Astrocyte of the hippocampus (primary cell): ENCODE measurements around the gene GGT6.
"Not testable (repeated sequence)": the region's sequence is repeated elsewhere in the genome, so short reads cannot be mapped to it uniquely, and the experiment has no call there.

Source experiments
- DNase-seq: peaks from one replicate; pipeline ENCODE4 v3.0.0; 2011; ENCODE audit warnings: low read depth, low spot score

The GGT6 gene, protein sequence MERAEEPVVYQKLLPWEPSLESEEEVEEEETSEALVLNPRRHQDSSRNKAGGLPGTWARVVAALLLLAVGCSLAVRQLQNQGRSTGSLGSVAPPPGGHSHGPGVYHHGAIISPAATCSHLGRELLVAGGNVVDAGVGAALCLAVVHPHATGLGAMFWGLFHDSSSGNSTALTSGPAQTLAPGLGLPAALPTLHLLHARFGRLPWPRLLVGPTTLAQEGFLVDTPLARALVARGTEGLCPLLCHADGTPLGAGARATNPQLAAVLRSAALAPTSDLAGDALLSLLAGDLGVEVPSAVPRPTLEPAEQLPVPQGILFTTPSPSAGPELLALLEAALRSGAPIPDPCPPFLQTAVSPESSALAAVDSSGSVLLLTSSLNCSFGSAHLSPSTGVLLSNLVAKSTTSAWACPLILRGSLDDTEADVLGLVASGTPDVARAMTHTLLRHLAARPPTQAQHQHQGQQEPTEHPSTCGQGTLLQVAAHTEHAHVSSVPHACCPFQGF

DNA sequence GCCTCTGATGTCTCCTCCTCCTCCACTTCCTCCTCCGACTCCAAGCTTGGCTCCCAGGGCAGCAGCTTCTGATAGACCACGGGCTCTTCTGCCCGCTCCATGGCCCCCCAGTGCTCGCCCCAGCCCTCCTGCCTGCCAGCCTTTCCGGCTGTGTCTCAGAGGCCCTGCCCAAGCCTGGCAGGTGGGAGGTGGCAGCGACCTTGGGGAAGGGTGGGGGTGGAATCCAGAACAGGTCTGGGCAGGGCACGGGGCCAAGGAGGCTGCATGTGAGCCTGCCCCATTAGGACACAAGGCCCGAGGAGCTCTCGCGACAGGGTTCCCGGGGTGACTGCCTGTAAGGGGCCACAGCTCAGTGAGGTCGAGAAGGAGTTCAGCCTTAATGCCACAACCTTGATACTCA, at the start of gene GGT6:
Gene GGT6 (minus strand): TSS at position 157 of the 400 bp plus-strand sequence. CDS start 56 bp downstream, at position 101.
- DNase-seq = no peak

DNA sequence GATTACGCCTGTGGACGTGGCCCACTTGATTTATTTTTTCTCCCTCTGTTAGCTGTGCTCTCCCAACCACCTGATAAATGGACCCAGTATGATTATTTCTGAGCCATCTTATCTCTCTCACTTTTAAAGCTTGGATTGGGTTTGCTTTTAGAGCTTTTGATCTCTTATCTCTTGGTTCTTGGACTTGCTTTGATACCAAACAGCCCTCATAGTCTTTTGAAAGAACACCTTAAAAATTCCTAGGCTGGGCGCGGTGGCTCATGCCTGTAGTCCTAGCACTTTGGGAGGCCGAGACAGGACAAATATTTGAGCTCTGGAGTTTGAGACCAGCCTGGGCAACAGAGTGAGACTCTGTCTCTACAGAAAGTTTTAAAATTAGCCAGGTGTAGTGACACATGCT, 49.8 kb upstream of the GGT6 start:
- DNase-seq = no peak

DNA sequence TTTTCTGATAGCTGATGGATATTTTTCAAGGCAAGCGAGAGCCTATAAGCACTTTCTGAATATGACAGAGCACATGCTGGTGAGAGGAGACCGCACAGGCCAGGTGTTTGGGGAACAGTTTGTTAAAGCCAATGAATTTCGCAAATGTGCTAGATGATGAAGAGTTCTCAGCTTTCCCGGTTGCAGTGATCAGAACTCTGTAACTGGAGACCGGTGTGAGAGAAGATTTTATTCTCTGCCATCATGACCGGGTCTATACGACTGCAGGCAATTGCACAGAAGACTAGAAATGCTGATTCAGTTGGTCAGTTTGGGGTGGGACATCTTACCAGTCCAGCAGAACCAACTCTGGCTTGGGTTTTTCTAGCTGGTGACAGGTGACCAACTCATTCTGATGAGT, 49.4 kb upstream of the GGT6 start:
- DNase-seq = no peak

DNA sequence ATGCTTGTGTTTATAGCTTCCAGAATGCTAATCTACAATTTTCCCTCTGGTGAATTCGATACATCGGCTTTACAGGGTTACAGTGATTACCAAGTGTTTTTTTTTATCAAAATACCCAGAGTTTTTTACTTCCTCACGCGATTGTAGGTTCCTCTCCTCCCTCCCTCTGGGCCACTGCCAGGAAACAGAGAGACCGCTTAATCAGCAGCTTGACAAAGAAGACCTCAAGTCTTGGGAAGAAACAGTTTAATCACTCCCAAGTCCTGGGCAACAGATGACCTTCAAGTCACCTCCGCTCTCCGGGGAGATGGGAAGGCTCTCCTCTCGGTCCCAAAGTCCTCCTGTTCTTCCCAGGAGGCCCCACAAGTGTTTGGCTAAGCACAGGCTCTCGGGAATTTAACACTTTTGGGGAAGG, 47.4 kb upstream of the GGT6 start:
- peak; percentile 83 for DNase-seq

DNA sequence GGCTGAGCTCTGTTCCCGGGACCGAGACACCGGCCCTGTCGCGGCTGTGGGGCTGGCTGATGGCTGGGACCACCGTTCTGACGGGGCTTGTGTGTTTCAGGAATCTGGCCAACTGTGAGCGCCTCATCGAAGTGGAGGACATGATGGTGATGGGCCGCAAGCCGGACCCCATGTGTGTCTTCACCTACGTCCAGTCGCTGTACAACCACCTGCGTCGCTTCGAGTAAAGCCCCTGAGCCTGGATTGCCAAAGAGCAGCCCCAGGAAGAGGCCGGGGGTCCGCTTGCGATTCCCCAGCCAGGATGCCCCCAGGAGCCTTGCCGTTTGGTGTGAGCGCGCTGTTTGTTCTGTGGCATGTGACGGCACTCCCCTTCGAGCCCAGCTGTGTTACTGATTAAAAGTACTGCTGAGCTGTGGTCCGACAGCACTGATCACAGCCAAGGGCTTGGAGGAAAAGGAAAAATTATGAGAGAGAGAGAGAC, 46.9 kb upstream of the GGT6 start:
- DNase-seq = no peak

DNA sequence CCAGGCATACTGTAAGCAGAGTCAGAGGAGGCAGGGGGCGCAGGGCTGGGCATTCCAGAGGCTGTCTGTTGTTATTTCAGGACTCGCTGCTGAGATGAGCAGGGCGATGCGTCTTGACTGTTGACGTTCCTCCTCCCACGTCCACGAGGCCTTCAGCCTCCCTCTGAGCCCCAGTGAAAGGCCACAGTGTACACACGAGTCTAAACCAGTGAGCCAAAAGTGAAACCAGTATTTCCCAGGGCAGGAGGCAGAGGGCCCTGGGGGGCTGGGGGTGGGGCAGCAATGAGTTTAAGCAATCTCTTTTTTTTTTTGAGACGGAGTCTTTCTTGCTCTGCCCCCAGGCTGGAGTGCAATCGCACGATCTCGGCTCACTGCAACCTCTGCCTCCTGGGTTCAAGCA, 45.4 kb upstream of the GGT6 start:
- DNase-seq = no peak

DNA sequence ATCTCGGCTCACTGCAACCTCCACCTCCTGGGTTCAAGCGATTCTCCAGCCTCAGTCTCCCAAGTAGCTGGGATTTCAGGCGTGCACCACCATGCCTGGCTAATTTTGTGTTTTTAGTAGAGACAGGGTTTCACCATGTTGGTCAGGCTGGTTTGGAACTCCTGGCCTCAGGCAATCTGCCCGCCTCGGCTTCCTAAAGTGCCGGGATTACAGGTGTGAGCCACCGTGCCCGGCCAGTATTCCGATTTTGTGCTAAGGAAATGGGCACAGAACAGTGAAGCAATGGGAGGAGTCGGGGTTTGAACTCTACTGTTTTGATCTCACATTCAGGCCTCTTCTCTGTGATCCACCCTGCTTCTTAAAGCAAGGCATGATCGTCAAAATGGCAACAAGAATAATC, 44.4 kb upstream of the GGT6 start:
- DNase-seq = not testable (repeated sequence)

DNA sequence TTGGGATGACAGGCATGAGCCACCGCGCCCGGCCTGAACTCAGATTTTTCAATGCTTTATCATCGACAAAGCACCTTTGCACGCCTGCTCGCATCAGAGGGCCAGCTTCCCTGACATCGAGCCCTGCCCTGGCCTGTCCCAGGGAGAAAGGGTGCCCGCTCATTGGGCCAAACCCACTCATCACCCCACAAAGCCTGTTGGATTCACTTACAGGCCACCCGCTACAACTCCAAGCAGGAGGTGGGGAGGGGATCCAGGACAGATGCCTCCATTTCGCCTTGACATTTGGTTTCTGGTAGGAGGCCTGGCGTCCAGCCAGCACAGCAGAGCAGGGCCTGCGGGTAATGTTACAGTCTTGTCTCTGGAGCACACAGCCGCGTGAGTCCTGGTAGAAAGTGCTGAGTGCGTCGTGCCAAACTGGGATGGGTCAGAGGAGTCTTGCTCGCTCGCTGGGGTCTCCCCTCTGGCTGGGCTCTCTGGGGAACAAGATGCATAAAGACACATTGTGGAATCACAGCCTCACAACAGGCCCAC, 43.8 kb upstream of the GGT6 start:
- peak; percentile 75 for DNase-seq

DNA sequence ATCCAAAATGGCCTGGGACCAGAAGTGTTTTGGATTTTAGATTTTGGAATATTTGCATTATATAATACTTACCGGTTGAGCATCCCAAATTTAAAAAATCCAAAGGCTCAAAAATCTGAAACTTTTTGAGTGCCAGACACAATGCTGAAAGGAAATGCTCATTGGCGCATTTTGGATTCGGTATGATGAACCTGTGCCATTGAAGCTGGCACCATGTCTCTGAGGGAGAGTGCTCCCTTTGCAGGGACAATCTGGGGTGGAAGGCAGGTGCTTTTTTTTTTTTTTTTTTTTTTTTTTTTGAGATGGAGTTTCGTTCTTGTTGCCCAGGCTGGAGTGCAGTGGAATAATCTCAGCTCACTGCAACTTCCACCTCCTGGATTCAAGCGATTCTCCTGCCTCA, 41.7 kb upstream of the GGT6 start:
- no peak for DNase-seq

DNA sequence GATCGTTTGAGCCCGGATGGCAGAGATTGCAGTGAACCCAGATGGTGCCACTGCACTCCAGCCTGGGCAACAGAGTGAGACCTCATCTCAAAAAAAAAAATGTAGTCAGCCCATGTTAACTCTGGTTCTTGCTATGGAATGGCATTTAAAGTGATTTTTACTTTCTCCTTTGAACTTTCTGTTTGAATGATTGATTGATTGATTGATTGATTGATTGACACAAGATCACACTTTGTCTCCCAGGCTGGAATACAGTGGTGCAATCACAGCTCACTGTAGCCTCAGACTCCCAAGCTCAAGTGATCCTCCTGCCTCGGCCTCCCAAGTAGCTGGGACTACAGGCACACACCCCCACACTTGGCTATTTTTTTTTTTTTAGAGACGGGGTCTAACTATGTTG, 40.9 kb upstream of the GGT6 start:
- DNase-seq = no peak

DNA sequence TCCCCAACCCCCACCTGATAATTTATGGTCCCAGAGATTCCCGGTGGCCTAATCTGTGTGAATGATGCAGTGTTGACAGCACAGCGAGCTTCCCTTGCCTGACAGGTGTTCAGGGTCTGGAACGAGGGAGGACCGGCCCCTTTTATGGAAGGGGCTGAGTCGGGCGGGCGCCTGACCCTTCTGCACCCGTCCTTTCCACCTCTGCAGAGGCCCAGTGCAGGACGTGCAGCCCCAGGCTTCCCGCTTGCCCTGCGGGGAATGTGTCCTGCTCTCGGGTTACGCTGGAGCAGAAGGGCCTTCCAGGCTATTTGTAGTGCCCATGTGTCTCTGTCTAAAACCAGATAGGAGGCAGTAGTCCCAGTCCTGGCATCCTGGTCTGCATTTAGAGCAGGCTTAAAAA, 40.2 kb upstream of the GGT6 start:
- no peak for DNase-seq

DNA sequence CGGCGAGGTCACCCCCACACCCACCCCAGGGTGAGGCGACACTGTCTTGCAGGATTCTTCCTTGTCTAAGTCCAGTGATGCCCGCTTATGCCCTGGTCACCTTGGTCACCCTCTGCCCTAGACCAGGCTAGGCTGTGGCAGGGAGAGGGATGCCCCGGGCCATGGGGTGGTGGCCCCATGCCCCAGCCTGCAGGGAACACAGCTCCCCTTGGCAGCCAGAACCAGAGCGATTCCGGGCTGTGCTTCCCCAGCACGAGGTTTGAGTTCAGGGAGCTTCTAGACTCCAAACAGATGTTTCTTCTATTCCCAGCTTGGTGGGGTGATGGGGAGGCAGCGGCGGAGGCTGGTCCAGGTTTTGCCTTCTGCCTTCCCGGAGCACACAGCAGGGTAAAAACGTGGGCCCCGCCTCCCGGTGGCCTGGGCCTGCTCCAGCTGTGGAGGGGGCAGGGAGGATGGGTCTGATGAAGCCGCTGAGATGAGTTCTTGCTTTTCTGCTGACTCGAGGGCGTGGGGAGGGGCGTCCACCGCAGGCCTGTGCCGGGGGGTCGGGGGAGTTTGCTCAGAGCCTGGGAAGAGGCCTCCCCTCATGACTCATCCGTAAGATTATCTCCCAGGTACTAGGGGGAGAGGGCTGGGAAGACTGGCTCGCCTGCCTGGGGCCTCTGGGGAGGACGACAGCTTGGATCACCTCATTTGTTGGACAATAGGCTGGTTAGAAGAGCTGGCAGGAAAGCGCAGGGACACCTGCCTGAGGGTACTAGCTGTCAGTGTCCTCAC, 39.3 kb upstream of the GGT6 start:
- peak; percentile 23 for DNase-seq

DNA sequence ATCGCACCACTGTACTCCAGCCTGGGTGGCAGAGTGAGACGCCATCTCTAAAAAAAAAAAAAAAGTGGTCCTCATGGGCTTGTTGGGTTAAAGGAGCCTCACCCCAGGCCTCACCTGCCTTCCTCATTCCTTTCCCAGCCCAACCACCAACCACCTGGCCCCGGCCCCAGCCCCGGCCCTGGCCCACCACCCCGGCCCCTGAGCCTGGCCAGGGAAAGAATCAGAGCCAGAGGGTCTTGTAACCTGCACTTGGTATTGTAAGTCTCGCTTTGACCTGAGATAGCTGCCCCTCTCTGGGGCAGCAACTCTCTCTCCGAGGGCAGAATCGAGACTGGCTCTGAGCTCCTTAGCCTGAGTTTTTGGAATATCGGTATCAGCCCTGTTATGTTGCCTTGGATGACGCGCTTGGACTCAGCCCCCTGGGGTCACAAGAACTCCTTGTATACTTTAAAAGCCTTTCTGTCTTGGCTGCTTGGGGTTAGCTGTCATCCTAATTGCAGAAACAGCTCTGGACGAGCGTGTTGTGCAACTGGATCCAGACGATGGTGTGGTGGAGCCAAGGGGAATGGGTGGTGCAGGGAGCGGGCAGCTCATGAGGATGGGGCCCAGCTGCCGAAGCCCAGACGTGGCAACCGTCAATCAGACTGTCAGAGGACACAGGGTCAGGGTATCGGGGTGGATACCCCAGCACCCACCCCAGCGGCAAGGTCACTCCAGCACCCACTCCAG, 38.6 kb upstream of the GGT6 start:
- DNase-seq = no peak

DNA sequence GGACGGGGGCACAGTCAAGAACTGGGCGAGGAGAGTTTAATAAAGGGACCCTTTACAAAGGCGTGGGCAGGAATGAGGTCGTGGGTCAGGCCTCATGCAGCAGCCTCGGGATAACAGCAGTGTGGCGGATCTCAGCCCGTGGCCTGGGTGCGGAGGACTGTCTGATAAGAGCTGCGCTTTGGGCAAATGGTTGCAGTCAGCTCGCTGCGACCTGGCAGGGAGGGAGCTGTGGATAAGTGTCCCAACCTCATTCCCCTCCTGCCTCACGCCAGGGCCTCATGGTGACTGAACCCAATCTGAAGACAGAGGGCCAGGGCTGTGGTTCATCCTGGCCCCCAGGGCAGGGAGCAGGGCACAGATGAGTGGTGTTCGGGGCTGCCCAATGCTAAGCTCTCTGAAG, 37.6 kb upstream of the GGT6 start:
- no peak for DNase-seq

DNA sequence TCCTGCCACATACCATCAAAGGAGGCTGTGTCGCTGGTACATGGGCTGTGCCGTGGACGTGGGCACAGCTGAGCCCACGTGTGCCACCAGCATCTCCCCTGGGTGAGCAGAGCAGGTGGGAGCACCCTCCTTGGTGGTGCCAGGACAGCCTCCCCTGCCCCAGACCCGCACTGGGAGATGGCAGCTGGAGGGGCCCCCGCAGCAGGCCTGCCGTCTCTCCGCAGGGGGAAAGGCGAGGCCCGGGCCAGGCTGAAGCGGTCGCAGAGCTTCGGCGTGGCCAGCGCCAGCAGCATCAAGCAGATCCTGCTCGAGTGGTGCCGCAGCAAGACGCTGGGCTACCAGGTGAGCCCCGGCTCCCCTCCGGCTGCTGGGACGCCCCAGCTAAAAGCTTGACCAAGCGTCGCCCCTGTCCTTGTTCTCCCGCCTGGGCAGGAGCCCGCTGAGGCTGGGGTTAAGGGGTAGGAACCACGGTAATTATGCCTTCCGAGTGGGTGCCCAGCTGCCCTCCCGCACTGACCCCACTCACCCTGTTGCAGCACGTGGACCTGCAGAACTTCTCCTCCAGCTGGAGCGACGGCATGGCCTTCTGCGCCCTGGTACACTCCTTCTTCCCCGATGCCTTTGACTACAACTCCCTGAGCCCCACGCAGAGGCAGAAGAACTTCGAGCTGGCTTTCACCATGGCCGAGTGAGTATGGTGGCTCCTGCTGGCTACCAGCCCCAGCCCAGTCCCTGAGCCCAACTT, 36.4 kb upstream of the GGT6 start:
- DNase-seq = no peak

DNA sequence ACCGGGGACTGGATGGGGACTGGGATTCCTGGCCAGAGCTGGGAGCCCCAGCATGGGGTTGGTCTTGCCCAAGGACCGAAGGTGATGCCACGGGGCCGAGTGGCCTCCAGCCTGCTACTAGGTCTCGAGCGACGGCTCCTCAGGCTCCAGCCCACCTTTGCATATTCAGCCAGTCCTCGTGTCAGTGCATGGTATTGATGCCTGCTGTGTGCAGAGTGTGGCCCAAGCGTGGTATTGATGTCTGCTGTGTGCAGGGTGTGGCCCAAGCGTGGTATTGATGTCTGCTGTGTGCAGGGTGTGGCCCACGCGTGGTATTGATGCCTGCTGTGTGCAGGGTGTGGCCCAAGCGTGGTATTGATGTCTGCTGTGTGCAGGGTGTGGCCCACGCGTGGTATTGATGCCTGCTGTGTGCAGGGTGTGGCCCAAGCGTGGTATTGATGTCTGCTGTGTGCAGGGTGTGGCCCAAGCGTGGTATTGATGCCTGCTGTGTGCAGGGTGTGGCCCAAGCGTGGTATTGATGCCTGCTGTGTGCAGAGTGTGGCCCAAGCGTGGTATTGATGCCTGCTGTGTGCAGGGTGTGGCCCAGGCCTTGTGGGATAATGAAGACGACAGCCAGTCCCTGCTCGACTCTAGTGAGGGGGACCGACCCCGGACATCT, 35.4 kb upstream of the GGT6 start:
- not testable (repeated sequence) for DNase-seq

DNA sequence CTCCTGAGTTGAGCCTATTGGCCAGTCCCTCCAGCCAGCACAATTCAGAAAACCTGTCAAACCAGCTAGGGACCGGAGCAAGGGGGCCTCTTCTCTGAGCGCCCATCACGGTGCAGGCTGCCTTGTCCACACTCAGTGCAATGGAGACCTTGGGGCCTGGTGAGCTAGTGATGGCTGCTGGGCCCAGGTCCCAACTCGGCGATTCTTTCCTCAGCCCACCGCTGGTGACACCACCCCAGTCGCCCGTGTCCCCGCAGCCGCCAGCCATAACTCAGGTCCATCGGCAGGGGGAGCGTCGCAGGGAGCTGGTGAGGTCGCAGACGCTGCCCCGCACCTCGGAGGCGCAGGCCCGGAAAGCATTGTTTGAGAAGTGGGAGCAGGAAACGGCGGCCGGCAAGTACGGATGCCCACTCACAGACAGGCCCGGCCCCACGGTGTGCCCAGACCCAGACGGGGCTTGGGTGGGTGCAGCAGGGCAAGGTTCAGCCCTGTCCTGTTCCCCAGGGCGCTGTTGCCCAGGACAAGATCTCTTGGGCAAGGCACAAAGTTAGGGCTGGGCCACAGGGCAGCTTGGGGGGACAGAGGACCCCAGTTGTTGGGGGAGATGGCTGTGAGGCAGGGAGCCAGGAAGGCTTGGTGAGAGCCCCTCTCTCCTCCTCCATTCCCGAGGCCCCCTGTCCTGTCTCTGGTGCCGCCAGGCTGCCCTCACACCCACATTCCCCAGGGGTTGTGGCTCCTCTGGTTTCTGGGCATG, 34.7 kb upstream of the GGT6 start:
- peak; percentile 55 for DNase-seq

DNA sequence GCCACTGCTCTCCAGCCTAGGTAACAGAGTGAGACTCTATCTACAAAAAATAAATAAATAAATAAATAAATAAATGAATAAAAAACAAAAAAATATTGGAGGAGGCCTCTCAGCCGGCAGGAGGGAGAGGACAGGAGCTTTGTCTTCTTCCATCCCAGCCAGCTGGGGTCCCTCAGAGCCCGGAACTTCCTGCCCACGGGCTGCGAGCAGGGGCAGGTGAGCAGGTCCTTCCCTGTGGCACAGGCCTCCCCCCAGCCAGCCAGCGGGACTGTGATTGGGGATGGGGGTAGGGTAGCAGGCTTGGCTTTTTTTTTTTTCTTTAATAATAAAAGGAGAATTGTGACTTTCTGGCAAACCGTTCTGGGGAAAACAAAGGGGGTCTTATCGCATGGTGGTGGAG, 34.0 kb upstream of the GGT6 start:
- no peak for DNase-seq

DNA sequence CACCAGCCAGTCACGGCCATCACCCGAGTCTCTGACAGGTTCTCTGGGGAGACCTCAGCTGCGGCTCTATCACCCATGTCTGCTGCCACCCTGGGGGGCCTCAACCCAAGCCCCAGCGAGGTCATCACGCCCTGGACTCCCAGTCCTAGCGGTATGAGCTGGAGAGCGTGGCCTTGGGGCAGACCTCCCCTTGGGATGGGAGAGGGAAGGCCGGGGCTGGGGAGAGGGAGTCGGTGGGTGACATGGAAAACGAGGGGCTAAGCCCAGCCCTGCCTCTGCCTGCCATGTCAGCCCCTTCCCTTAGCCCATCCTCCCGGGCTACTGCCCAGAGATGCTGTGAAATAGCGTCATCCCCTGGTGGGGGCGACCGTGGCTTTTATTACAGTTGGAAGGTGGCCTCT, 32.6 kb upstream of the GGT6 start:
- no peak for DNase-seq
